BJ (cell line): ENCODE data around the gene KCNC3. TPM values are rescaled to one million over a fixed set of nuclear protein-coding genes. Genes with fewer than 3 reads are reported as not detected.

Experiments
- CTCF ChIA-PET: fragments of 350-600 bp; formaldehyde crosslinking; extraction: SDS; loops from one replicate; lab custom pipeline; 2021; ENCODE audit warnings: antibody characterized with exemption, inconsistent platforms; lab: Yijun Ruan, JAX
- POLR2A ChIA-PET: fragments of 300-600 bp; sonication (Branson Sonifier 250); formaldehyde crosslinking; extraction: SDS; loops from one replicate; lab custom pipeline; 2021; ENCODE audit warnings: antibody characterized with exemption; lab: Charles Lee
- DNase-seq: peaks from one replicate; pipeline ENCODE4 v3.0.0-alpha.2; 2011; ENCODE audit warnings: low read depth
- H3K27me3 ChIP-seq: 2 replicates; pipeline ENCODE4 v1.6.0; 2011; ENCODE audit warnings: low read length; ENCODE audit not compliant: control insufficient read depth, insufficient read depth
- H3K36me3 ChIP-seq: 2 replicates; pipeline ENCODE4 v1.5.1; 2011; ENCODE audit warnings: low read length; ENCODE audit not compliant: control insufficient read depth, insufficient read depth
- H3K4me3 ChIP-seq: 2 replicates; pipeline ENCODE4 v1.5.1; 2011; ENCODE audit warnings: low read depth, mild to moderate bottlenecking, control low read depth, low read length
- polyA plus RNA-seq: library from polyadenylated mRNA; depleted of rRNA; stranded (reverse); fragments of >200 nt; gene quantifications from 2 replicates; pipeline ENCODE4 v1.2.3, GENCODE V29; 2011
- TF ChIP-seq, protein P1 (sequence below): IDR thresholded peaks from 2 replicates; pipeline ENCODE4 v1.5.1; 2011; ENCODE audit warnings: low read depth, mild to moderate bottlenecking, control low read depth, inconsistent platforms, low read length, moderate library complexity; ENCODE audit not compliant: insufficient read depth

The KCNC3 gene
- polyA plus RNA-seq, 1 experiment = 0.04 TPM

DNA sequence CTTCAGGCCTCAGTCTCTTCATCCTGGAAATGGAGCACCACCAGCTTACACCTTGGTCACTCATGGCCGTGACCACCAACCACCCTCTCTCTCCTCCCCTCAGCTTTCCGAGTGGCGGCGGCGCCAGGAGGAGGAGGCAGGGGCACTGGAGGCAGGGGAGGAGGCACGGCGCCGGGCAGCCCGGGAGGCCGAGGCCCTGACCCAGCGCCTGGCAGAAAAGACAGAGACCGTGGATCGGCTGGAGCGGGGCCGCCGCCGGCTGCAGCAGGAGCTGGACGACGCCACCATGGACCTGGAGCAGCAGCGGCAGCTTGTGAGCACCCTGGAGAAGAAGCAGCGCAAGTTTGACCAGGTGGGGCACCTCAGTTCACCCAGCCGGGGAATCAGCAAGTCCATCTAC lies 47.7 kb downstream of the KCNC3 start:
- ChIA-PET POLR2A (no interaction called here), CTCF (no interaction called here)
- Histone ChIP-seq H3K4me3 (no peak overlapping the region), H3K36me3 (no peaks in the 10 kb centered on the region), H3K27me3 (no peaks in the 10 kb centered on the region)
- TF ChIP-seq, protein P1, sequence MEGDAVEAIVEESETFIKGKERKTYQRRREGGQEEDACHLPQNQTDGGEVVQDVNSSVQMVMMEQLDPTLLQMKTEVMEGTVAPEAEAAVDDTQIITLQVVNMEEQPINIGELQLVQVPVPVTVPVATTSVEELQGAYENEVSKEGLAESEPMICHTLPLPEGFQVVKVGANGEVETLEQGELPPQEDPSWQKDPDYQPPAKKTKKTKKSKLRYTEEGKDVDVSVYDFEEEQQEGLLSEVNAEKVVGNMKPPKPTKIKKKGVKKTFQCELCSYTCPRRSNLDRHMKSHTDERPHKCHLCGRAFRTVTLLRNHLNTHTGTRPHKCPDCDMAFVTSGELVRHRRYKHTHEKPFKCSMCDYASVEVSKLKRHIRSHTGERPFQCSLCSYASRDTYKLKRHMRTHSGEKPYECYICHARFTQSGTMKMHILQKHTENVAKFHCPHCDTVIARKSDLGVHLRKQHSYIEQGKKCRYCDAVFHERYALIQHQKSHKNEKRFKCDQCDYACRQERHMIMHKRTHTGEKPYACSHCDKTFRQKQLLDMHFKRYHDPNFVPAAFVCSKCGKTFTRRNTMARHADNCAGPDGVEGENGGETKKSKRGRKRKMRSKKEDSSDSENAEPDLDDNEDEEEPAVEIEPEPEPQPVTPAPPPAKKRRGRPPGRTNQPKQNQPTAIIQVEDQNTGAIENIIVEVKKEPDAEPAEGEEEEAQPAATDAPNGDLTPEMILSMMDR = no peak
- DNase-seq = no peak

- H3K27me3 ChIP-seq = no peaks in the 10 kb centered on the region
- ChIA-PET POLR2A (no interaction called here), CTCF (no interaction called here)
These were observed 48.2 kb downstream of the KCNC3 start for GRCh38 chr19:50280983-50281382.

DNA sequence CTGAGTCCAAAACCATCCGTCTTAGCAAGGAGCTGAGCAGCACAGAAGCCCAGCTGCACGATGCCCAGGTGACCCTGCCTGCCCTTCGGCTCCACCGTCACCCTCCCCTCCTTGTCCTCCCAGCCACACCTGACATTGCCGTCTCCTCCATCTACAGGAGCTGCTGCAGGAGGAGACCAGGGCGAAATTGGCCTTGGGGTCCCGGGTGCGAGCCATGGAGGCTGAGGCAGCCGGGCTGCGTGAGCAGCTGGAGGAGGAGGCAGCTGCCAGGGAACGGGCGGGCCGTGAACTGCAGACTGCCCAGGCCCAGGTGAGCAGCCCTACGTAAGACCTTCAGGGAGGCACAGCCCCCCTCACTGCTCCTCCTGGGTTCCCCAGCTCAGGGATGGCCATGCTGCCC lies 49.1 kb downstream of the KCNC3 start:
- Histone ChIP-seq H3K4me3 (no peak overlapping the region), H3K27me3 (no peaks in the 10 kb centered on the region), H3K36me3 (no peaks in the 10 kb centered on the region)
- ChIA-PET POLR2A (no interaction called here), CTCF (no interaction called here)
- TF ChIP-seq, protein P1 = no peak
- DNase-seq = no peak

More at GRCh38 chr19:50280983-50281382, 48.2 kb downstream of the KCNC3 start:
- TF ChIP-seq, protein P1 = no peak
- Histone ChIP-seq H3K4me3 (no peak overlapping the region), H3K36me3 (no peaks in the 10 kb centered on the region)
- no peak for DNase-seq

DNA sequence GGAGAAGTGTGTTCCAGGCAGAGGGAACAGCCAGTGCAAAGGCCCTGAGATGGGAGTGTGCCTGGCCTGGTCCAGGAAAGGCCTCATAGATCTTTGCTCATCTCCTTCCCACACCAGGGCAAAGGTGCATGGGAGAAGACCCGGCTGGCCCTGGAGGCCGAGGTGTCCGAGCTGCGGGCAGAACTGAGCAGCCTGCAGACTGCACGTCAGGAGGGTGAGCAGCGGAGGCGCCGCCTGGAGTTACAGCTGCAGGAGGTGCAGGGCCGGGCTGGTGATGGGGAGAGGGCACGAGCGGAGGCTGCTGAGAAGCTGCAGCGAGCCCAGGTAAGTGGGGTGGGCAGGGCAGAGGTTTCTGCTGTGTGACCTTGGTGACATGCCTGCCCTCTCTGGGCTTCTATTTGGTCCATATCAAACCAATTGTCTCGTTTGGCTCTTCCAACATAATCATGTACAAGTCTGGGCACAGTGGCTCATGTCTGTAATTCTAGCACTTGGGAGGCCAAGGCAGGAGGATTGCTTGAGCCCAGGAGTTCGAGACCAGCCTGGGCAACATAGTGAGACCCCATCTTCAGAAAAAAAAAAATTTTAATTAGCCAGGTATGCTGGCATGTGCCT lies 51.1 kb downstream of the KCNC3 start:
- CTCF ChIA-PET = no interaction called here
- Histone ChIP-seq H3K4me3 (no peak overlapping the region), H3K27me3 (no peaks in the 10 kb centered on the region), H3K36me3 (no peaks in the 10 kb centered on the region)
- POLR2A ChIA-PET = no interaction called here
- TF ChIP-seq, protein P1 = no peak
- DNase-seq = no peak

GRCh38 chr19:50276370-50277063 lies 52.7 kb downstream of the KCNC3 start:
- H3K36me3 ChIP-seq = no peaks in the 10 kb centered on the region
- CTCF ChIA-PET = no interaction called here
- H3K27me3 ChIP-seq = no peaks in the 10 kb centered on the region
- POLR2A ChIA-PET = no interaction called here
- no peak overlapping the region for H3K4me3 ChIP-seq
- TF ChIP-seq, protein P1 = no peak
- no peak for DNase-seq
